ENCODE data around the gene MPZL3.

- no peak for TF ChIP-seq CTCF (IDR thresholded peaks at IDR 0.05; ENCODE audit: borderline replicate concordance, extremely low read depth, low read length, poor library complexity, severe bottlenecking)
- no peak for TF ChIP-seq EZH2 (IDR thresholded peaks at IDR 0.05; ENCODE audit: borderline replicate concordance, low read depth, low read length, severe bottlenecking)
Observed at GRCh38 chr11:118272001-118272400, 19.8 kb upstream of the MPZL3 start.

All from DND-41 (cell line).